HT1080 (cell line): ENCODE results near the gene HIRA. TPM values are rescaled to one million over a fixed set of nuclear protein-coding genes. Genes with fewer than 3 reads are reported as not detected.
"Not testable (repeated sequence)": the region's sequence is repeated elsewhere in the genome, so short reads cannot be mapped to it uniquely, and the experiment has no call there.

Experiments
- DNase-seq: peaks from one replicate; pipeline ENCODE4 v3.0.0-alpha.2; 2015; ENCODE audit warnings: low read depth
- total RNA-seq: library from RNA; depleted of rRNA; stranded (reverse); fragments of >200 nt; shearing (Covaris generic); gene quantifications from 2 replicates; pipeline ENCODE4 v1.2.3, GENCODE V29; 2014

HIRA gene
- total RNA-seq, 1 experiment from 2014 or later = 28.6 TPM

DNA sequence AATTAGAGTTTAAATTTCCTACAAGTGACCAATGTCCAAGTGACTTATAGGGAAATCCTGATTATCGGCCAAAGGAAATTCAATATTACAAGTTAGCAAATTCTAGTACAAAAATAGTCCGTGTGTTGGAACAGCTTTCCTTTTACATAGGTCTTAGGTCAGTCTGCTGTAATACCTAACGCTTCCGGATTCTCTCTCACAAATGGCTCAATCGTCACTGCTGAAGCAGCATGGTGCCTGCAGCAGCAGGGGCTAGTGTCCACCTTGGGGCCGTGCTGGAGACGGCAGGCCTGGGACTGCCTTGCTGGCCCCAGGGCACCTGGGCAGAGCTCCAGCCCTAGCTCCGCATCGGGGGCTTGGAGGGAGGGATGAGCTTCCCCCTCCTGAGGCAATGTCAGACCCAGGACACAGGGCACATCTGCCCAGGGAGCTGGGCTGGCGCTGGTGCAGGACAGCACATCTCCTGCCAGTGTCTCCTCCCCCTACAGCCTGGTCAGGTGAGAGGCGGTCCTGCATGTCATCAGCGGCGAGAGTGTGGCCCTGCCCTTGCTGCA, 100.6 kb downstream of the HIRA start:
- DNase-seq = no peak

- not testable (repeated sequence) for DNase-seq
Observed at GRCh38 chr22:19330205-19330604, 101.3 kb downstream of the HIRA start.

DNA sequence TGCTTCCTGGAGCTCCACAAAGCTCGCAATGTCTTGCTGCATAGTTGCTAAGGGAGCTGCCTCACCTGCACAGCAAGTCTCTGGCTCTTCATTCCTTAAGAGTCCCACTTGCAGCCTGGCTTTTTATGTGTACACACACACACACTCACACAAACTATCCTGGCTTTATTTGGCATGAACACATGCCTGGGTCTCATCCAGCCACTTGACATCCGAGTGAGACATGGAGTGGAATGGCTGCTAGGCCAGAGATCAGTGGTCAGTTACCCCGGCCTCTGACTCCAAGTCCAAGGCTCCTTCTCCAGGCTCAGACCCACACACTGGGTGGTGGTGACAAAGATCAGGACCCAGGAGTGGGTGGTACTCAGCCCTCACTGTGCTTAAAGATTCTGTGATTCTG, 102.1 kb downstream of the HIRA start:
- no peak for DNase-seq

GRCh38 chr22:19325296-19325948, 106.1 kb downstream of the HIRA start:
- peak; percentile 59 for DNase-seq

GRCh38 chr22:19323420-19323819, 108.1 kb downstream of the HIRA start:
- not testable (repeated sequence) for DNase-seq

GRCh38 chr22:19321757-19322156, 109.8 kb downstream of the HIRA start:
- DNase-seq = no peak

DNA sequence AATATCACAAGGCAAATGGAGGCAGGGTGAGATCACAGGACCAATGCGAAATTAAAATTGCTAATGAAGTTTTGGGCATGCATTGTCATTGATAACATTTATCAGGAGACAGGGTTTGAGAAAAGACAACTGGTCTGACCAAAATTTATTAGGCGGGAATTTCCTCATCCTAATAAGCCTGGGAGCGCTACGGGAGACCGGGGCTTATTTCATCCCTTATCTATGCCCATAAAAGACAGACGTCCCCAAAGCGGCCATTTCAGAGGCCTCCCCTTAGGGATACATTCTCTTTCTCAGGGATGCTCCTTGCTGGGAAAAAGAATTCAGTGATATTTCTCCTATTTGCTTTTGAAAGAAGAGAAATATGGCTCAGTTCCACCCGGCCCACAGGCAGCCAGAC, 111.4 kb downstream of the HIRA start:
- DNase-seq = not testable (repeated sequence)

GRCh38 chr22:19319281-19319680, 112.3 kb downstream of the HIRA start:
- DNase-seq = no peak

DNA sequence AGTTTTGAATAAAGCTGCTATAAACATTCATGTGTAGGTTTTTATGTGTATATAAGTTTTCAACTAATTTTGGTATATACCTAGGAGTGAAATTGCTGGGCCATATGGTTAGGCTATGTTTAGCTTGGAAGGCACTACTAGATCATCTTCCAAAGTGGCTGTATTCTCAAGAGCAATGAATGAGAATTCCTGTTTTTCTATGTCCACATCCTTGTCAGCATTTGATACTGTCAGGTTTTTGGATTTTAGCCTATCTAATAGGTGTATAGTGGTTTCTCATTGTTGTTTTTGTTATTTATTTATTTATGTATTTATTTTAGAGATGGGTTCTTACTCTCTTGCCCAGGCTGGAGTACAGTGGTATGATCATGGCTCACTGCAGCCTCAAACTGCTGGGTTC, 113.7 kb downstream of the HIRA start:
- no peak for DNase-seq

GRCh38 chr22:19307872-19308271, 123.7 kb downstream of the HIRA start:
- DNase-seq = no peak

DNA sequence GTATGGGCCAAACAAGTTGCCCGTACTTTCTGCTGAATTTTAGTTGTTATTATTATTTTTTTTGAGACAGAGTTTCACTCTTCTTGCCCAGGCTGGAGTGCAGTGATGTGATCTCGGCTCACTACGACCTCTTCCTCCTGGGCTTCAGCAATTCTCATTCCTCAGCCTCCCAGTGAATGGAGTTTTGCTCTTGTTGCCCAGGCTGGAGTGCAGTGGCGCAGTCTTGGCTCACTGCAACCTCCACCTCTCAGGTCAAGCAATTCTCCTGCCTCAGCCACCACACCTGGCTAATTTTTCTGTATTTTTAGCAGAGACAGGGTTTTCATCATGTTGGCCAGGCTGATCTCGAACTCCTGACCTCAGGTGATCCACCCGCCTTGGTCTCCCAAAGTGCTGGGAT, 125.0 kb downstream of the HIRA start:
- DNase-seq = not testable (repeated sequence)

DNA sequence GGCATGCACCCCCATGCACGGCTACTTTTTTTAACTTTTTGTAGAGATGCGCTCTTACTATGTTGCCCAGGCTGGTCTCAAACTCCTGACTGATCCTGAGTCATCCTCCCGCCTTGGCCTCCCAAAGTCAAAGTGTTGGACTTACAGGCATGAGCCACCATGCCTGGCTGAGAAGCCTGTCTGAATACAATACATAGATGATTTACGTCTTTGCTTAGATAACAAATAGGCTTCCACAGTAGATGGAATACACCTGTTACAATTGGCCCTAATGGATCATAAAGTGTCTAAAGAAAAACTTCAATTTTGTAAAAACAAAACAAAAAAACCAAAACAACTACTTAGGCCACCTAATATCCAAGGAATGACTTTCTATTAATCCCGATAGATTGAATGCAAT, 127.0 kb downstream of the HIRA start:
- no peak for DNase-seq

GRCh38 chr22:19303785-19304184, 127.7 kb downstream of the HIRA start:
- no peak for DNase-seq

GRCh38 chr22:19295733-19296132, 135.8 kb downstream of the HIRA start:
- no peak for DNase-seq

- no peak for DNase-seq
Observed at GRCh38 chr22:19292458-19293230, 138.9 kb downstream of the HIRA start.

DNA sequence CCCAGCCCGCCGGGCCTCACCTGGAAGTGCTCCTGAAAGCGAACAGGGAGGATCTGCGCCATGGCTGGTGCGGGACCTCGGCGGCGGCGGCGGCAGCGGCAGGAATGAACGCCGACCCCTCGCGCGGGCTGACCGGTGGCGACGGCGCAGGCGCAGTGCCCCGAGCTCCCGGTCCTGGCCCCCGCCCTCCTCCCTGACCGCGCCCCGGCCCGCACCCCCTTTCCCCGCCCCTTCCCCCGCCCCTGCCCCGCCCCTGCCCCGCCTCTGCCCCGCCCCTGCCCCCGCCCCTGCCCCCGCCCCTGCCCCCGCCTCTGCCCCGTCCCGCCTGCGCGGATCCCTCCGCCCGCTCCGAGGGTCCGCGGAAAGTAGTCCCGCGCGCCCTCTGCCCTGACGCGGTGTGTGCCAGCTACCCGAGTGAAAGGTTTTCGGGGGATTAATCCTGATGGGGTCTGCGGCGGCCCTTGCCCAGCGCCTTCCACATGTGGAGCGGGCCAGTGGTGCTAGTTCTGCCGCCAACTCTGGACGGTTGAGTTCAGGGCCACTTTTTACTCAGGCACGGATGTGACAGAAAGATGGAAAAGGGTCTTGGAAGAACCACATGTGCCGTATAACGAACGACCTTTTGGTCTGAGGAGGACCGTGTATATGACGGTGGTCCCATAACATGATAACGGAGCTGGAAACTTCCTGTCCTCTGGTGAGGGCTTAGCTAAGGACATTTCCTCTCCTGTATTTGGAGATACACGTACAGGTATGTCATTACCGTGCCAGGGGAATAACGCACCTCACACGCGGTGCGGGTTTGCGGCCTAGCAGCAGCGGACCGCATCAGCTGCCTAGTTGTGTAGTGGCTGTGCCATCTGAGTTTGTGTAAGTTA, 139.7 kb downstream of the HIRA start, which contains the start of gene CLTCL1:
Gene CLTCL1 (minus strand): TSS at position 140 of the 878 bp plus-strand sequence. CDS start 78 bp downstream, at position 62.
- peak; percentile 50 for DNase-seq

DNA sequence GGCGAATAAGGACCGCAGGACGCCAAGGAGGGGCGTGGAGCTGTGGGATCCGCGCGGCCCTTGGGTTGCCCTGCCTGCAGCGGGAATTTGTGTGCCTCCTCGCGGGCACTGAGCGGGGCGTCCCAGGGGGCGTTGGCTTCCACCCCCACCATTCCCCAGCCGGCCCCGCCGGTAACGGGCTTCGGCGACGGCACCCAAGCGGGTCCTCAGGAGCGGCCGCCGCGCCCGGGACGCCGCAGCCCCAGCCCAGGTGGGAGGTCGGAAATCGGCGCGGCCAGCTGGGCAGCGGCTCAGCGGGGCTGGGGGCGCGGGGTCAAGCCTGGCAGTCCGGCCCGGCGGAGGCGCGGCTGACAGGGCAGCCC, 140.3 kb downstream of the HIRA start:
- DNase-seq = peak; percentile 23

GRCh38 chr22:19290400-19291217, 140.9 kb downstream of the HIRA start:
- peak; percentile 6 for DNase-seq

- peak; percentile 87 for DNase-seq
Observed at GRCh38 chr22:19289475-19290161, 141.9 kb downstream of the HIRA start.

- peak; percentile 64 for DNase-seq
Observed at GRCh38 chr22:19287889-19288288, 143.6 kb downstream of the HIRA start.
